H1 (cell line): ENCODE measurements around the gene NEDD4. TPM values are rescaled to one million over a fixed set of nuclear protein-coding genes. Genes with fewer than 3 reads are reported as not detected.

Source experiments
- BCL11A ChIP-seq, 2 experiments: IDR thresholded peaks; one replicate each; pipeline ENCODE4 v1.6.1; 2011; ENCODE audit warnings: low read depth in 2 of 2, low read length in 2 of 2, mild to moderate bottlenecking in 2 of 2
- BRCA1 ChIP-seq: IDR thresholded peaks from 2 replicates; pipeline ENCODE4 v1.6.1; 2012; ENCODE audit warnings: low read depth, low read length, improper control_type of control experiment
- CHD7 ChIP-seq: fragments of 300-600 bp; sonication (generic); IDR thresholded peaks from 2 replicates; pipeline ENCODE4 v1.7.1; 2012; ENCODE audit warnings: low read length, moderate library complexity, mild to moderate bottlenecking, inconsistent platforms; ENCODE audit not compliant: insufficient replicate concordance
- TAF1 ChIP-seq: IDR thresholded peaks from 2 replicates; pipeline ENCODE4 v1.6.1; 2011; ENCODE audit warnings: mild to moderate bottlenecking, low read depth, low read length
- TBP ChIP-seq: IDR thresholded peaks from 2 replicates; pipeline ENCODE4 v1.6.1; 2011; ENCODE audit warnings: low read depth, low read length, improper control_type of control experiment
- polyA plus RNA-seq, 7 experiments: library from polyadenylated mRNA; depleted of rRNA in 3 of 7; stranded (reverse) in 5 of 7; unstranded in 2 of 7; fragments of >200 nt in 5 of 7; fragments of 200-250 nt in 2 of 7; gene quantifications; 1 replicate in 5 of 7; 2 replicates in 1 of 7; 4 replicates in 1 of 7; pipeline versions ENCODE4 v1.2.1 to v1.2.3, GENCODE V29; 2011 to 2013; ENCODE audit warnings: missing spikeins in 2 of 7, mixed read lengths in 2 of 7
- total RNA-seq: library from RNA; stranded (reverse); fragmentation: NEBNext Ultra II Directional; extraction: Animal tissue kit (Norgen Biotek cat#: 25700); gene quantifications from 2 replicates; pipeline ENCODE4 v1.2.1, GENCODE V29; 2021

Gene NEDD4
- total and polyA plus RNA-seq, 2 of the 8 experiments (the other 6 are each of a cell fraction or from before 2014, with no cell fraction given) = 0.95 to 3.9 TPM

- TF ChIP-seq CHD7 (no peak), BRCA1 (no peak), TBP (no peak), TAF1 (no peak), BCL11A (IDR thresholded peaks at IDR 0.05; ENCODE audit: low read depth in 2 of 2, low read length in 2 of 2) (no peak)
- TF ChIP-seq, all 59 proteins: peak for 0
Observed at GRCh38 chr15:56019819-56020486, 26.5 kb upstream of the NEDD4 start (continued).
